ENCODE results near the gene UNKL.

DNA sequence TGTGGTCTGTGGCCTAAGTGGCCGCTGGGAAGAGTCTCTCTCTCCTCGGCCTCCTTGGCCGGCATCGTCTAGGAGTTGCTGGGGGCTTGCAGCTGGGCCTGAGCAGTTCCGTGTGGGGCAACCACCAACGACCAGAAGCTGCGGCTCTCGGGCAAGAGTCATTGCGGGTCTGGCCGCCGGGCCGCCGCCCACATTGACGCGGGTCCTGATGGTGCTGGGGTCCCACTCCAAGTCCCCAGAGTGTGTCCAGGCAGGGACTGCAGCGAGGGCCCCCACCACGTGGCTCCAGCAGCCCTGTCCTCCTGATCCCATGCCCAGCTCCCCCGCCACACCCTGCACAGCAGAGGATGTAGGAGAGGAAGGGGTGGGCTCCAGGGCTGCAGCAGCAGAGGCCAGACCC lies 30.9 kb downstream of the UNKL start:
- TF ChIP-seq CTCF (IDR thresholded peaks at IDR 0.05), result no peak
- no peak for TF ChIP-seq POLR2A (IDR thresholded peaks at IDR 0.05)
